Mononuclear cell (primary cell): Measurements from ENCODE around the gene CWF19L2. TPM values are rescaled to one million over a fixed set of nuclear protein-coding genes. Genes with fewer than 3 reads are reported as not detected.
"Not testable (repeated sequence)": the region's sequence is repeated elsewhere in the genome, so short reads cannot be mapped to it uniquely, and the experiment has no call there.

Experiments used
- H3K27me3 ChIP-seq: 2 replicates; pipeline ENCODE4 v1.6.0; 2011; ENCODE audit warnings: low read length, control low read depth; ENCODE audit not compliant: insufficient read depth
- H3K4me1 ChIP-seq: 2 replicates; pipeline ENCODE4 v1.5.1; 2011; ENCODE audit warnings: mild to moderate bottlenecking, low read length, control low read depth; ENCODE audit not compliant: insufficient read depth
- H3K4me3 ChIP-seq: 2 replicates; pipeline ENCODE4 v1.5.1; 2011; ENCODE audit warnings: mild to moderate bottlenecking, low read length, moderate library complexity
- H3K9me3 ChIP-seq: 2 replicates; pipeline ENCODE4 v1.5.1; 2011; ENCODE audit warnings: low read depth, mild to moderate bottlenecking, control low read depth, low read length
- total RNA-seq: library from RNA; depleted of rRNA; stranded (reverse); fragments of >200 nt; gene quantifications from one replicate; pipeline ENCODE4 v1.2.3, GENCODE V29; 2012

CWF19L2 gene
- 34.6 TPM for total RNA-seq

GRCh38 chr11:107457558-107458271 is at the start of gene CWF19L2:
Gene CWF19L2 (minus strand): TSS chr11:107457825. CDS start chr11:107457816, 9 bp downstream.
- peaks cover 8% of the 10 kb centered on the region for H3K4me1 ChIP-seq
- peaks cover 6% of the 10 kb centered on the region for H3K27me3 ChIP-seq
- H3K4me3 ChIP-seq: peak within 1 kb of the TSS; percentile 83
- no peaks in the 10 kb centered on the region for H3K9me3 ChIP-seq

GRCh38 chr11:107505647-107506225 is 48.1 kb upstream of the CWF19L2 start:
- Histone ChIP-seq H3K9me3 (peaks cover 19% of the 10 kb centered on the region), H3K27me3 (no peaks in the 10 kb centered on the region), H3K4me3 (no peak overlapping the region), H3K4me1 (no peaks in the 10 kb centered on the region)

- Histone ChIP-seq H3K4me1 (no peaks in the 10 kb centered on the region), H3K9me3 (peaks cover 19% of the 10 kb centered on the region), H3K27me3 (no peaks in the 10 kb centered on the region)
These were observed 47.4 kb upstream of the CWF19L2 start for GRCh38 chr11:107504981-107505380.

DNA sequence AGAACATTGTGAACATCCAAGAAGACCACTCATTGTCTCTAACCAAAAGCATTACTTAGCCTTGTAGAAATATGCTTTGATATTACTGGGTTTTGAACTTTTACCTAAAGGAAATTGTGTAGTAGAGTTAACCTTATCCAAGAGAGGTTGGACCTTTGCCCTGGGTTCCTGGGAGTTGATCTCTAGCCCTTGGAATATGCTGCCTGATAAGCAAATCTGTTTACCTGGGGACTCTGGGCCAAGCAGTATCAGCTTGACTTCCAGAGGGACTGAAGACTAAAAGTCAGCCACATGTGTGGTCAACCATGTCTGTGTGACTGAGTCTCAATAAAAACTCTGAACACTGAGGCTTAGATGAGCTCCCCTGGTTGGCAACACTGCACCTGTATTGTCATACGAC is 44.1 kb upstream of the CWF19L2 start:
- Histone ChIP-seq H3K9me3 (peaks cover 19% of the 10 kb centered on the region), H3K4me1 (no peaks in the 10 kb centered on the region), H3K4me3 (no peak overlapping the region), H3K27me3 (no peaks in the 10 kb centered on the region)

More at GRCh38 chr11:107504981-107505380, 47.4 kb upstream of the CWF19L2 start:
- H3K4me3 ChIP-seq: no peak overlapping the region

GRCh38 chr11:107497371-107497770 is 39.7 kb upstream of the CWF19L2 start:
- H3K9me3 ChIP-seq, H3K27me3 ChIP-seq, H3K4me3 ChIP-seq, H3K4me1 ChIP-seq: not testable (repeated sequence)

DNA sequence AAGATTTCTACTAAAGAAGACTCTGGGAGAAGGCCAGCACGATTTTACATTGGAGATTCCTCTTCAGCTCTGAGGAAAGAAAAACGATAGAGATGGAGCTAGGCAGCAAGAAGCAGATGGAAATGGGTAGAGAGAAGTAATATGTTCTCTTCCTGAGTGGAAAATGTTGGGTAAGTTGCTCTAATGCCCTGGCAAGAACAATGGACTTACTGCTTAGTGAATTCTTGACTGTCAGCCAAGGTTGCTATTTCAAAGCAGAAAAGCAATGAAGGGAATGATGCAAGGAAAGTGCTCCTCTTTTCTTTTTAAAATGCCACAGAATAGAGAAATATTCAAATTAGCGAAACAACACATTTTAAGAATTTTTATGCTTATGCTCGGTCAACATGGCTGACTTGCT is 38.4 kb upstream of the CWF19L2 start:
- Histone ChIP-seq H3K4me3 (no peak overlapping the region), H3K27me3 (no peaks in the 10 kb centered on the region), H3K4me1 (no peaks in the 10 kb centered on the region), H3K9me3 (no peaks in the 10 kb centered on the region)

DNA sequence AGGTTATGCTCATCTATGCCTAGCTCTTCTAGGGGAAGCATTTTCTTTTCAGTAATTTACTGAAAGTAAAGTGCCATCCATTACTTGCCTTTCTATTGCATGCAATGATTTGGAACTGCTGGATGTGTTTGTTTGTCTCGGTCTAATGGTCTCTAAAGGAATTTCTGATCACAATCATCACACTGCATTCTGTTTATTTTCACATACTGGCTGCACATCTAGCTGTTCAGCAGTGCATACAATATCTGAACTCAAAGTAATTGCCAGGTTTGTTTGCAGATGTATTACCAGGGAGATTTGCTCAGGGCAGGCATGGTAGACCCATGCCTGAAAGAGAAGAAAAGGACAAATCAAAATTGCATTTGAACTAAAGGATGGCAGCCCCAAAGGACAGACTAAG is 36.4 kb upstream of the CWF19L2 start:
- no peaks in the 10 kb centered on the region for H3K27me3 ChIP-seq
- H3K4me1 ChIP-seq: no peaks in the 10 kb centered on the region
- no peaks in the 10 kb centered on the region for H3K9me3 ChIP-seq
- no peak overlapping the region for H3K4me3 ChIP-seq

GRCh38 chr11:107493117-107493516 is 35.5 kb upstream of the CWF19L2 start:
- Histone ChIP-seq H3K4me3 (no peak overlapping the region), H3K9me3 (no peaks in the 10 kb centered on the region), H3K27me3 (no peaks in the 10 kb centered on the region), H3K4me1 (no peaks in the 10 kb centered on the region)

- H3K27me3 ChIP-seq: peaks cover 7% of the 10 kb centered on the region
- H3K4me1 ChIP-seq: no peaks in the 10 kb centered on the region
- no peaks in the 10 kb centered on the region for H3K9me3 ChIP-seq
- no peak overlapping the region for H3K4me3 ChIP-seq
These were observed 33.2 kb upstream of the CWF19L2 start for GRCh38 chr11:107490836-107491235.

GRCh38 chr11:107482234-107482633 is 24.6 kb upstream of the CWF19L2 start:
- Histone ChIP-seq H3K27me3 (peaks cover 9% of the 10 kb centered on the region), H3K4me1 (no peaks in the 10 kb centered on the region), H3K4me3 (no peak overlapping the region)

GRCh38 chr11:107478922-107479321 is 21.3 kb upstream of the CWF19L2 start:
- no peak overlapping the region for H3K4me3 ChIP-seq
- H3K4me1 ChIP-seq: no peaks in the 10 kb centered on the region
- peaks cover 3% of the 10 kb centered on the region for H3K27me3 ChIP-seq
- H3K9me3 ChIP-seq: no peaks in the 10 kb centered on the region

More at GRCh38 chr11:107482234-107482633, 24.6 kb upstream of the CWF19L2 start:
- no peaks in the 10 kb centered on the region for H3K9me3 ChIP-seq

- peaks cover 6% of the 10 kb centered on the region for H3K27me3 ChIP-seq
- no peaks in the 10 kb centered on the region for H3K9me3 ChIP-seq
- no peak overlapping the region for H3K4me3 ChIP-seq
- H3K4me1 ChIP-seq: no peaks in the 10 kb centered on the region
These were observed 20.2 kb upstream of the CWF19L2 start for GRCh38 chr11:107477820-107478219.

GRCh38 chr11:107473792-107474191 is 16.2 kb upstream of the CWF19L2 start:
- no peak overlapping the region for H3K4me3 ChIP-seq
- no peaks in the 10 kb centered on the region for H3K9me3 ChIP-seq

DNA sequence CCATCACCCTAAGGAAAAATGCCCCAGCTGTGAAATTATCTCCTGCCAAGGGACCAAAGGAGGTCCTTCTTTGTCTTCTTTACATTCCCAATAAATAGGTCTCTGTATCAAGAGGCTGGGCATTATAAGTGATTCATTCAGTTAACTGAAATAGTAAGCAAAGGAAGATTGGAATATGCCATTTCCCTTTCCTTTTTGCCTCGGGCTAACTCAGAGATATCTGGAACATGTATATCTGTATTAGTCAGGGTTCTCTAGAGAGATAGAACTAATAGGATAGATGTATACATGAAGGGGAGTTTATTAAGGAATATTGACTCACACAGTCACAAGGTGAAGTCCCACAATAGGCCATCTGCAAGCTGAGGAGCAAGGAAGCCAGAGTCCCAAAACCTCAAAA is 15.3 kb upstream of the CWF19L2 start:
- Histone ChIP-seq H3K4me1 (no peaks in the 10 kb centered on the region), H3K9me3 (no peaks in the 10 kb centered on the region), H3K27me3 (peaks cover 9% of the 10 kb centered on the region), H3K4me3 (no peak overlapping the region)

More at GRCh38 chr11:107473792-107474191, 16.2 kb upstream of the CWF19L2 start:
- Histone ChIP-seq H3K27me3 (peaks cover 9% of the 10 kb centered on the region), H3K4me1 (no peaks in the 10 kb centered on the region)

DNA sequence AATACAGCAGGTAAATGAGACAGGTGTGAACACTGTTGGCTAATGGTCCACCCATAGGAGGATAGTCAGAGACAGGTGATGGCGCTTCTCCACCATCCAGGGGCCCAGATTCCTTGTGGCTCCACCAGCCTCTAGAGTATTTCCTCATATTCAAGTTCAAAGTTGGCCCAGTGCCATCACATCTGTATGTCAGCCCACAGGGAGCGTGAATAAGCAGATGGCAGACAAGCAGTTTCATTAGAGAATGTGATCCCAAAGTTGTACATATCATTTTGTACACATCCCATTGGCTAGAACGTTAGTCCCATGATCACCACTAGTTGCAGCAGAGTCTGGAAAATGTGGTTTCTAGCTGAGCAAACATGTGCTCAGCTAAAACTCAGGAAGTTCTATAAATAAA is 11.0 kb upstream of the CWF19L2 start:
- H3K4me3 ChIP-seq: no peak overlapping the region
- H3K27me3 ChIP-seq: peaks cover 5% of the 10 kb centered on the region
- no peaks in the 10 kb centered on the region for H3K4me1 ChIP-seq
- H3K9me3 ChIP-seq: no peaks in the 10 kb centered on the region

- Histone ChIP-seq H3K4me3 (no peak overlapping the region), H3K4me1 (no peaks in the 10 kb centered on the region), H3K27me3 (peaks cover 6% of the 10 kb centered on the region), H3K9me3 (no peaks in the 10 kb centered on the region)
These were observed 10.1 kb upstream of the CWF19L2 start for GRCh38 chr11:107467696-107468095.
